Ectodermal cell (in vitro differentiated cells): ENCODE results near the gene ANXA11.

Experiments
- H3K27ac ChIP-seq: 2 replicates; pipeline ENCODE4 v1.7.0; 2013; ENCODE audit warnings: mild to moderate bottlenecking, low read depth, low read length; ENCODE audit not compliant: insufficient read depth, poor library complexity, severe bottlenecking
- H3K27me3 ChIP-seq: 2 replicates; pipeline ENCODE4 v1.7.0; 2013; ENCODE audit warnings: mild to moderate bottlenecking, low read length; ENCODE audit not compliant: insufficient read depth, control insufficient read depth, poor library complexity, severe bottlenecking
- H3K36me3 ChIP-seq: one replicate; pipeline ENCODE4 v1.7.0; 2013; ENCODE audit warnings: low read length; ENCODE audit not compliant: control insufficient read depth, insufficient read depth
- H3K4me1 ChIP-seq: one replicate; pipeline ENCODE4 v1.7.0; 2013; ENCODE audit warnings: low read length; ENCODE audit not compliant: control insufficient read depth, insufficient read depth
- H3K4me3 ChIP-seq: 2 replicates; pipeline ENCODE4 v1.7.0; 2013; ENCODE audit warnings: low read depth, low read length, control low read depth; ENCODE audit not compliant: insufficient read depth
- H3K9me3 ChIP-seq: 2 replicates; pipeline ENCODE4 v1.7.0; 2013; ENCODE audit warnings: mild to moderate bottlenecking, low read length, moderate library complexity; ENCODE audit not compliant: control insufficient read depth
- WGBS, 2 experiments: methylation state at CpG; one replicate each; pipeline ENCODE4 v1.1.7; 2013; ENCODE audit warnings: missing lambda C conversion rate in 2 of 2; 5-methylcytosine and 5-hydroxymethylcytosine counted together

The ANXA11 gene

GRCh38 chr10:80166581-80167470 lies 38.5 kb downstream of the ANXA11 start:
- 94 to 95% methylated on average over 28 of the region's 28 CpGs for WGBS, 2 experiments
- no peaks in the 10 kb centered on the region for H3K36me3 ChIP-seq
- H3K4me1 ChIP-seq = peaks cover 8% of the 10 kb centered on the region
- no peak overlapping the region for H3K27ac ChIP-seq
- H3K9me3 ChIP-seq = no peaks in the 10 kb centered on the region
- no peaks in the 10 kb centered on the region for H3K27me3 ChIP-seq
- H3K4me3 ChIP-seq = no peak overlapping the region

- Histone ChIP-seq H3K36me3 (no peaks in the 10 kb centered on the region), H3K27ac (no peak overlapping the region), H3K9me3 (no peaks in the 10 kb centered on the region), H3K27me3 (no peaks in the 10 kb centered on the region), H3K4me1 (peaks cover 17% of the 10 kb centered on the region), H3K4me3 (no peak overlapping the region)
- WGBS, 2 experiments = 93 to 96% methylated on average over 7 of the region's 7 CpGs
Observed at GRCh38 chr10:80165173-80165572, 40.2 kb downstream of the ANXA11 start.

DNA sequence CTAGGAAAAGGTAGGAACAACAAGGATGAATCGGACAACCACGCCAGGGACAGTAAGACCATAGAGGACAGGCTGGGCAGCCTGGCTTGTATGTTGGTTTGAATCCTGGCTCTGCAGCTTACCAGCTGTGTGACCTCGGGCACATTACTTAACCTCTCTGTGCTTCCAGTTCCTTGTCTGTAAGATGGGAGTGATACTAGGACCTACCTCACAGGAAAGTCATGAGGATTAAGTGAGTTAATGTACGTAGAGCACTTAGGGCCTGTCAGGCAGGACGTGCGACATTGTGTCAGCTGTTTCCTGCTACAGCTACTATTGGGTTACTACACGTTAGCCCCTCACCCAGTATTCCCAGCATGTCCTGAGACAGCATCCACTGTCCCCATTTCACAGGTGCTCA lies 40.7 kb downstream of the ANXA11 start:
- Histone ChIP-seq H3K4me3 (no peak overlapping the region), H3K4me1 (peaks cover 17% of the 10 kb centered on the region), H3K27me3 (no peaks in the 10 kb centered on the region), H3K27ac (no peak overlapping the region), H3K9me3 (no peaks in the 10 kb centered on the region), H3K36me3 (no peaks in the 10 kb centered on the region)
- WGBS, 2 experiments = 95% methylated on average over 7 of the region's 7 CpGs

DNA sequence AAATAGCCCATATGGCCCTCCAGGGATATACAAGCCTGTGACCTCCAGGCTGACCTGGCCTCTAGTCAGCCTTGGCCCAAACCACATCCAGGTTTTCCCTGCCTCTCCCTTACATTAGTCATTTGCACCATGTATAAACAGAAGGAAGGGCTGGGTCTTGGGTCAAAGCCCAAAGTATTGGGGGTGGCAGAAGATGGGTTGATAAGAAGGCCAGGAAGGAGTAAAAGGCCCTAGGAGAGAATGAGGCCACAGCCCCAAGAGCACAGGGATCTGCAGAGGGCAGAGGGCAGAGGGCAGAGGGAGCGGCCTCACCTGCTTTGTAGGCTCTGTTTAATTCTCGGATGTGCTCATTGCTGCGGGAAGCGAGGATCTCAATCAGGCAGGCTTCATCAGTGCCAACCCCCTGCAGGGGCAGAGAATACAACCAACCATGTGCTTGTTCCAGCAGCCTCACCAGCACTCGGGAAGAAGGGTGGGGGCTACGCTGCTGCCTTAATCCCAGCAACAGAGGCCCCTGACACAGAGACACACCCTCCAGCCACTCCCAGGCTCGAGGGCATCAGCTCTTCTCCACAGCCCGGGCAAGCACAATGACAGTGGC lies 41.5 kb downstream of the ANXA11 start:
- no peaks in the 10 kb centered on the region for H3K27me3 ChIP-seq
- no peaks in the 10 kb centered on the region for H3K36me3 ChIP-seq
- H3K27ac ChIP-seq = no peak overlapping the region
- H3K4me1 ChIP-seq = peaks cover 17% of the 10 kb centered on the region
- H3K4me3 ChIP-seq = no peak overlapping the region
- WGBS, 2 experiments = 45 to 46% methylated on average over 8 of the region's 8 CpGs
- no peaks in the 10 kb centered on the region for H3K9me3 ChIP-seq

DNA sequence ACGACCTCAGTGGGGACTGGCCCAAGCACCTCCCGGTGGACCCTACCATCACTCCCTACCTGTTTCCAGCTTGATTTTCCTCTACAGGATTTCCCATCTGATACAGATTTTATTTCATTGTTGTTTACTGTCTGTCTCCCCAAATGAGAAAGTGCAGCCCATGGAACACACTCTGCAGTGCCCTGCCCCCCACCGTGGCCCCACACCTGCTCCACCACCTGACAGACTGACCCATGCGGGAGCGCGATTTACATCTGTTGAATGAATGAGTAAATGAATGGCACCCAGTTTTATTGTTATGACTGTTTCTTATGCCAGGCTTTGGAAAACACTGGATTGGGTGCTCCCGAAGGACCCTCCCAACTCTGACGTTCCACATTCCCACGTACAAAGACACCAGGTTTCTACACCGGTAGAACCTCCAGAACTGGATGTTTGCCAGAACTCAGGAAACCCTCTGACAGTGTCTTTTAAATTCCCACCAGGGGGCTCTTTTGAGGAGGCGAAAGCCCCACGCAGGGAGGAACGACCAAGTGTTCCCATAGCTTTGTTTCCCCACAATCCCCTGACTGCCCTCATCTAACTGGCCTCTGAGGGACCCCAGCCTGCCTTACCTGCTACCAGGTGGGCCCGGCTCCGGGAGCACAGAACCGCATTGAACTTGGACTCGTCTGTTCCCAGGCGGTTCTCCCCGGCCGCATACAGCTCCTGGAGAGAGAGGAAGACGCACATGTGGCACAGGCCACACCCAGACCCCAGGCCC lies 43.8 kb downstream of the ANXA11 start:
- Histone ChIP-seq H3K4me3 (no peak overlapping the region), H3K27me3 (no peaks in the 10 kb centered on the region), H3K4me1 (peaks cover 17% of the 10 kb centered on the region), H3K9me3 (no peaks in the 10 kb centered on the region), H3K27ac (no peak overlapping the region), H3K36me3 (no peaks in the 10 kb centered on the region)
- 75 to 76% methylated on average over 21 of the region's 21 CpGs for WGBS, 2 experiments

GRCh38 chr10:80160361-80161320 lies 44.7 kb downstream of the ANXA11 start:
- H3K36me3 ChIP-seq = no peaks in the 10 kb centered on the region
- H3K27me3 ChIP-seq = no peaks in the 10 kb centered on the region
- peaks cover 17% of the 10 kb centered on the region for H3K4me1 ChIP-seq
- H3K27ac ChIP-seq = no peak overlapping the region
- no peaks in the 10 kb centered on the region for H3K9me3 ChIP-seq
- no peak overlapping the region for H3K4me3 ChIP-seq
- WGBS, 2 experiments = 89% methylated on average over 17 of the region's 17 CpGs

DNA sequence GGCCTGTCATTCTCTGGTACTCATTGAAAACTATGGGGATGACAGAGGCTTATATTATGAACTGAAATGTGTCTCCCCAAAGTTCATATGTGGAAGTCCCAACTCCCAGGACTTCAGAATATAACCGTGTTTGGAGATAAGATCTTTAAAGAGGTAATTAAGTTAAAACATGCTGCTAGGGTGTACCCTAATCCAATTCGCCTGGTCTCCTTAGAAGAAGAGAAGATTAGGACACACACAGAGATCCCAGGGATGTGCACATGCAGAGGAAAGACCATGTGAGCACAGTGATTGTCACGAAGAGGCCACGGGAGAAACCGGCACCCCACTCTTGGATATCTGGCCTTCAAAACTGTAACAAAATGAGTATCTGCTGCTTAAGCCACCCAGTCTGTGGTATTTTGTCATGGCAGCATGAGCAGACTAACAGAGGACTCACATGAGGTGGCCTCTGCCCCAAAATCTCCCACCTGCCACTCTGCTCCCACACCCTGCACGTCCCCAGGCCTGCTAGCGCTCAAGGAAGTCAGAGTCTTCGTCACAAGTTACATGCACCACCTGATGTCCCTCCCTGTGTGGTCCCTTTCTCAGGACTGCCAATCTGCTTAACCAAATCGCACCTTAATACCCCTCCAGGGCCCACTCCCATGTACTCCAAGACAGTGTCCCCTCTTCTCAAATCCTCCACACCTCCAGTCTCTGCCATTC lies 46.0 kb downstream of the ANXA11 start:
- no peaks in the 10 kb centered on the region for H3K27me3 ChIP-seq
- H3K9me3 ChIP-seq = no peaks in the 10 kb centered on the region
- 93% methylated on average over 9 of the region's 9 CpGs for WGBS, 2 experiments
- peaks cover 17% of the 10 kb centered on the region for H3K4me1 ChIP-seq
- H3K4me3 ChIP-seq = no peak overlapping the region
- no peak overlapping the region for H3K27ac ChIP-seq
- H3K36me3 ChIP-seq = no peaks in the 10 kb centered on the region

- peaks cover 12% of the 10 kb centered on the region for H3K4me1 ChIP-seq
- WGBS, 2 experiments = 88 to 92% methylated on average over 14 of the region's 14 CpGs
- no peaks in the 10 kb centered on the region for H3K27me3 ChIP-seq
- H3K36me3 ChIP-seq = no peaks in the 10 kb centered on the region
- H3K27ac ChIP-seq = no peak overlapping the region
- no peak overlapping the region for H3K4me3 ChIP-seq
- no peaks in the 10 kb centered on the region for H3K9me3 ChIP-seq
Observed at GRCh38 chr10:80158598-80159127, 46.7 kb downstream of the ANXA11 start.

- Histone ChIP-seq H3K27me3 (no peaks in the 10 kb centered on the region), H3K9me3 (no peaks in the 10 kb centered on the region), H3K36me3 (no peaks in the 10 kb centered on the region), H3K27ac (no peak overlapping the region), H3K4me3 (no peak overlapping the region), H3K4me1 (peaks cover 9% of the 10 kb centered on the region)
- WGBS, 2 experiments = 94% methylated on average over 5 of the region's 5 CpGs
Observed at GRCh38 chr10:80158126-80158525, 47.2 kb downstream of the ANXA11 start.
